HPDE6-E6E7 (cell line): Measurements from ENCODE around the gene CKAP5.
A peak's percentile ranks its signal among the peaks of the same experiment; 100 is the strongest.
"Not testable (repeated sequence)": the region's sequence is repeated elsewhere in the genome, so short reads cannot be mapped to it uniquely, and the experiment has no call there.

Experiments
- DNase-seq: peaks from one replicate; pipeline ENCODE4 v3.0.0; 2011; ENCODE audit warnings: missing footprints; ENCODE audit errors: extremely low spot score

Gene CKAP5

DNA sequence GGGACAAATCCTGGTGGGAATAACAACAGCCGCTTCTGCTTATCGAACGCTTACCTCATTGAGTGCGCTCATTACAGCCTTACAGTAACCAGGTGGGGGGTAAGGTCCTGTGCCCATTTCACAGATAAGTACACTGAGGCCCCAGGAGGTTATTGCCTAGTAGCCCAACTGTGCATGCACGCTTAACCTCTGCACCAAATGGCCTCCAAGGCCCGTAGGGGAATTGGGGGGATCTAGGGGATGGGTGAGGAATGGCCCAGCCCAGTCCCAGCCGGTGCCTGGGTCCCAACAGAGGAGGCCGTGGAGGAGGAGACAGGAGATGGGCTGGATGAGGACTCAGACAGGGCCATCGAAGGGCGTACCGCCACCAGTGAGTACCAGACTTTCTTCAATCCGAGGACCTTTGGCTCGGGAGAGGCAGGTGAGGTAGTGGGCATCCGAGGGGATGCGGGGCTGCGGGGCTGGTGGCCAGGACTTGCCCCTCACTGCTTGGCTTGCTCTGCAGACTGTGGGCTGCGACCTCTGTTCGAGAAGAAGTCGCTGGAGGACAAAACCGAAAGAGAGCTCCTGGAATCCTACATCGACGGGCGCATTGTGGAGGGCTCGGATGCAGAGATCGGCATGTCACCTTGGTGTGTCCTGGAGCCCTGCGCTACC is 119.7 kb downstream of the CKAP5 start:
- no peak for DNase-seq

DNA sequence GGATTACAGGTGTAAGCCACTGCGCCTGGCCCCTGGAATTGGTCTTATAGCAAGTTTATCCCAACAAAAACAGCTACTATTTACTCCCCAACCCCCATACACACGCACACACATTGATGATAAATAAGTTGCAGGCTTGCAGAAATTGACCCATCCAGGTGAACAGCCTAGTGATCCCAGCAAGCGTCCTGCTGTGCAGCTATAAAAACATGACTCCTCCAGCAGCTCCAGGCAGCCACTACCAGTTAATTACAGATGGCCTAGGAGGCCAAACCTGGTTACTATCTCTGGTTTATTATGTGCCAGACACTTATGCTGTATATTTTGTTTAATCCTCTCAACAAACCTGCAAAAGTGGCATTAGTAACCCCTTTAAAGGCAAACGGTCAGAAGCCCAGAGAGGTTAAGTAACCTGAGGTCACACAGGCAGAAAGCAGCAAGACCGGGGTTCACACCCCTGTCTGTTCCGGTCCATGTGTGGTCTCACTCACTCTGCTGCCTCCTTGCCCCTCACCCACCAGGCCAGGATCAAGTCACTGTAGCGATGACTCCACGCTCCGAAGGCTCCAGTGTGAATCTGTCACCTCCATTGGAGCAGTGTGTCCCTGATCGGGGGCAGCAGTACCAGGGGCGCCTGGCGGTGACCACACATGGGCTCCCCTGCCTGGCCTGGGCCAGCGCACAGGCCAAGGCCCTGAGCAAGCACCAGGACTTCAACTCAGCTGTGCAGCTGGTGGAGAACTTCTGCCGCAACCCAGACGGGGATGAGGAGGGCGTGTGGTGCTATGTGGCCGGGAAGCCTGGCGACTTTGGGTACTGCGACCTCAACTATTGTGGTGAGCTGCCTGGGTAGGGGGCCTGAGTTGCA is 120.5 kb downstream of the CKAP5 start:
- DNase-seq: no peak

GRCh38 chr11:46724088-46724487 is 122.0 kb downstream of the CKAP5 start:
- DNase-seq: no peak

GRCh38 chr11:46723359-46723680 is 122.8 kb downstream of the CKAP5 start:
- DNase-seq: no peak

DNA sequence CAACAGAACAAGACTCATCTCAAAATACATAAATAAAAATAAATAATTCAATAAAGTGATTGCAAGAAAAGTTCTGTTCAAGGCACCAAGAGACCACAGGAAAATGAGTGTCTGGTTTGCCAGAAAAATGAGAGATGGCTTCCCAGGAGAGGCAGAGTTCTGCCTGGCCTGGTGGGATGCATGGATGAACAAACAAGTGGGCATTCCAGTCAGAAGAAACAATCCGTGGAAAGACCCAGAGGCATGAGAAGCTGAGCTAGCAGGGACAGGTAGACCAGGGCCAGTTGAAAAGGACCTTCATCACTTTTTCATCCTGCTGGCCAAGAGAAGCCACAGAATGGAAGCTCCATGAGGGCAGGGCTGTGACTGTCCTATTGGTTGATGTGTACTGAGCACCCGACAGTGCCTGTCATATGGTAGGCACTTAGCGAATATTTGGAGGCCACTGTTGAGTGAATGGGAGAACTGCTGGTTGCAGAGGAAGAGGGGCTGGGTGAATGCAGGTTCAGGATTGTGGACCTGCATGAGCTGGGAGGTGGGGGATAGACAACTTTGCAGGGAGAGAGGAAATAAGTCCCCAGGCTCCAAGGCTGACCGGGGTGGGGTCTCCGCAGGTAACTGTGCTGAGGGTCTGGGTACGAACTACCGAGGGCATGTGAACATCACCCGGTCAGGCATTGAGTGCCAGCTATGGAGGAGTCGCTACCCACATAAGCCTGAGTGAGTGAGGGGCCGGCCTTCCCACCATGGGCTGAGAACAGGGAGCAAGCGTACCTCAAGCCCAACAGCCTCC is 123.3 kb downstream of the CKAP5 start:
- DNase-seq: no peak

DNA sequence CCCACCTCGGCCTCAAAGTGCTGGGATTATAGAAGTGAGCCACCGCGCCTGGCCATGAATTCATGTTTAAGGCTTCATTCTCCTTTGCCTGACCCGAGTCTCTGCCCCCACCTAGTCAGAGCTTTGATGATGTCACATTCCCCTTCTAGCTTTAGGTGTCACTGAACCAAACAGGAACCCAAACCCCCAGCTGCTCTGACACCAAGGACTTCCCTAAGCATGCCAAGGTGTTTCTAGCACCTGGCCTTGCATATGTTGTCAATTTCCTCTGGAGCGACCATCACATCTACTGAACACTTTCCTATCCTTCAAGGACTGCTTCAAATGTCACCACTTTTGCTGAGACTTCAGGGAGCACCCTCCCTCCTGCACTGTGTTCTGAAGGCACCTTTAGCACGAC is 124.8 kb downstream of the CKAP5 start:
- DNase-seq: no peak

DNA sequence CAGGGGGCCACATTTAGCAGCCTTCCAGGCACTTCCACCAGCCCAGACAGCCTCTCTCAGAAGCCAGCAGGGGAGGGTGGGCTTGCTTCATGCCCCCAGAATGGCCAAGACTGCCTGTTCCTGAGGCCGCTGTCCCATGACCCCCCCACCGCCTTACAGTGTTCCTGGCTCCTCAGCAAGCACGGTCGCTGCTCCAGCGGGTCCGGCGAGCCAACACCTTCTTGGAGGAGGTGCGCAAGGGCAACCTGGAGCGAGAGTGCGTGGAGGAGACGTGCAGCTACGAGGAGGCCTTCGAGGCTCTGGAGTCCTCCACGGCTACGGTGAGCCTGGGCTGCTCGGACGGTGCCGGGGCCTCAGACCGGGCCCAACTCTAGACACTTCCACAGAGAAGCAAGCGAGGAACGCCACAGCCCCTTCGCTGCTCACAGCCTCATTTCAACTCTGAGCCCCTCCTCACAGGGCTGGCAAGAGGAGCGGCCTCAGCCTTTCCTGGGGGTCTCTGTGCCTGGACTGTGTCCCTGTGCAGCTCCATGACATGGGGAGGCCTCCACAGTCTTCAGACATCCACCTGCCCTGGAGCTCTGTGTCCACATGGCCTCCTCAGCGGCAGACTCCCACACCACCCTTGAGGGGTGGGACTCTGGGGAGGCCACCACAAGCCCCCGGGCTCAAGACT is 126.4 kb downstream of the CKAP5 start:
- no peak for DNase-seq

GRCh38 chr11:46719048-46719542 is 127.0 kb downstream of the CKAP5 start, which contains the start of gene F2:
F2 (plus strand) TSS chr11:46719213; CDS start chr11:46719236, 23 bp downstream.
- no peak for DNase-seq

- DNase-seq: no peak
These were observed 127.7 kb downstream of the CKAP5 start for GRCh38 chr11:46718155-46719019.

DNA sequence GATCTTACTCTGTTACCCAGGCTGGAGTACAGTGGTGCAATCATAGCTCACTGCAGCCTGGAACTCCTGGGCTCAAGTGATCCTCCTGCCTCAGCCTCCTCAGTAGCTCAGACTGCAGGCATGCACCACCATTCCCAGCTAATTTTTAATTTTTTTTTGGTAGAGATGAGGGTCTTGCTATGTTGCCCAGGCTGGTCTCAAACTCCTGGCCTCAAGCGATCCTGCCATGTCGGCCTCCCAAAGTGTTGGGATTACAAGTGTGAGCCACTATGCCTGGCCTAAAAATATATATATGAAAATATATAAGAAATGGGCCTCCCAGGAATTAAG is 128.3 kb downstream of the CKAP5 start:
- not testable (repeated sequence) for DNase-seq

- no peak for DNase-seq
These were observed 133.1 kb downstream of the CKAP5 start for GRCh38 chr11:46712874-46713576.

DNA sequence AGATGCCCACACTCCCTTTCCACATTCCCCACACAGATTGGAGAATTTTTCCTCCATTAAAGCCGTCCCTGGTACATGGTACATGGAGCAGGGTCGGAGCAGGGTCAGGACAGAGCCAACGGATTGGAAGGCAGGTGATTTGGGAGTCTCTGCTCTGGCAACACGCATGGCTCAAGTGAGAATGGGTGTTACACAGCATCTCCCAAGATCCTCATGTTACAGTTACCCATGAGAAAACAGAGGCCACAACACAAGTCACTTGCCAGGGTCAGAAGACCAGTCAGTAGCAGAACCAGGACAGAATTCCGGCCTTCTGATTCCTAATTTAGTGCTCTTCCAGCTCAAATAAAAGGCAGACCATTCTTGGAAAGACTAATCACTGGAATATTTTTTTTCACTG is 134.8 kb downstream of the CKAP5 start:
- DNase-seq: no peak

DNA sequence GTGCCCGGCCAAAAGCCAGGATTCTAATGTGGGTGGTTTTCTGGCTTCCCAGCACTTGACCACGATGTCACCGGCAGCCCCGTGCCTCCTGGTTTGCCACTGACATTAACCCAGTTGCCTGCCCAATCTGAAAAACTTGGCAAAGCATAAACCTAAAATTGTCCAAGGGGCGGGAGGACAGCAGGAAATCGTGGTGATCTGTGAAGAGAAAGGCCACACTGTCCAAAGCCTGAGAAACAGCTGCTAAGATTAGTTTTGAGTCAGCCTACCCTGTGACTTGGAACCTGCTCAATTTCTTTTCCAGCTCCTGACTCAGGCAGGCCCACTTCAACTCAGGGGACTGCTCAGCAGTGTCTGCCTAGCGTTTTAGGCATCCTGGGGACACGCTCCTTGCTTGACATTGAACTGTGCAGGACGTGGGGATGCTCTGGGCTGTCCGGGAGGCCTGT is 135.2 kb downstream of the CKAP5 start:
- no peak for DNase-seq

DNA sequence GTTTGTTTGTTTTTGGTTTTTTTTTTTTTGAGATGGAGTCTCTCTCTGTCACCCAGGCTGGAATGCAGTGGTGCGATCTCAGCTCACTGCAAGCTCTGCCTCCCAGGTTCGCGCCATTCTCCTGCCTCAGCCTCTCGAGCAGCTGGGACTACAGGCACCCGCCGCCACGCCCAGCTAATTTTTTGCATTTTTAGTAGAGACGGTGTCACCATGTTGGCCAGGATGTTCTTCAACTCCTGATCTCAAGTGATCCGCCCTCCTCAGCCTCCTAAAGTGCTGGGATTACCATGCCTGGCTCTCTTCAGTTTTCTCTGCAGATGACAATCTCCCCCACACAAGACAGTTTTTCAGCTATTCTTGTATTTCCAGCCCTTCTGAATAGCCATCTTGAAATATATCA is 136.7 kb downstream of the CKAP5 start:
- not testable (repeated sequence) for DNase-seq

- DNase-seq: no peak
These were observed 139.2 kb downstream of the CKAP5 start for GRCh38 chr11:46706886-46707285.

DNA sequence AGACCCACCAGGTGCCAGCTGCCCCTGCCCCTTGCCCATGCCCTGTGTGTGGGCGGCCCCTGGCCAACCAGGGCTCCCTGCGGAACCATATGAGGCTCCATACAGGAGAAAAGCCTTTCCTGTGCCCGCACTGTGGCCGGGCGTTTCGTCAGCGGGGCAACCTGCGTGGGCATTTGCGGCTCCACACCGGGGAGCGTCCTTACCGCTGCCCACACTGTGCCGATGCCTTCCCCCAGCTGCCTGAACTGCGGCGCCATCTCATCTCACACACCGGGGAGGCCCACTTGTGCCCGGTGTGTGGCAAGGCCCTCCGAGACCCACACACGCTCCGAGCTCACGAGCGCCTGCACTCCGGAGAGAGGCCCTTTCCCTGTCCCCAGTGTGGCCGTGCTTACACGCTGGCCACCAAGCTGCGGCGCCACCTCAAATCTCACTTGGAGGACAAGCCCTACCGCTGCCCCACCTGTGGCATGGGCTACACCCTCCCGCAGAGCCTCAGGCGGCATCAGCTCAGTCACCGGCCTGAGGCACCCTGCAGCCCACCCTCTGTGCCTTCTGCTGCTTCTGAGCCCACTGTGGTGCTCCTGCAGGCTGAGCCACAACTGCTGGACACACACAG is 140.9 kb downstream of the CKAP5 start:
- no peak for DNase-seq

DNA sequence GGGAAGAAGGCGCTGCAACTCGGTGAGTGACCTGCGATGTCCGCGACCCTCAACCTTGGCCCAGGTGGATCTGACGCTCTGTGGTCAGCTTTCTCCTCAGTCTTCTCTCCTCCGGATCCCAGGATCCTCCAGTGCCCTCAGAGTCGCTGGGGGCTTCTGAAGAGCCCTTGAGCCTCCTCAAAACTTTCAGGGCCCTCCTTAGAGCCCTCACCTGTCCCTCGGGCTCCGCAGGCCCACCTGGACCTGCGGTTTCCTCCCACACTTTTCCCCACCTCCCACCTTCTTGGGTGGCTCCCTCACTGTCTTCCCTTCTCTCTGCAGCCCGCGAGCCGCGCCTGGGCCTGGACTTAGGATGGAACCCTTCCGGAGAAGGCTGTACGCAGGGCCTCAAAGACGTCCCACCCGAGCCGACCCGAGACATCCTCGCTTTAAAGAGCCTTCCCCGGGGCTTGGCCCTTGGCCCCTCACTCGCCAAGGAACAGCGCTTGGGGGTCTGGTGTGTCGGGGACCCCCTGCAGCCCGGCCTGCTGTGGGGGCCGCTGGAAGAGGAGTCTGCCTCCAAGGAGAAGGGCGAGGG is 144.9 kb downstream of the CKAP5 start:
- no peak for DNase-seq

GRCh38 chr11:46700241-46701077 is 145.6 kb downstream of the CKAP5 start, which contains the start of the genes ARHGAP1 and ZNF408:
ARHGAP1 (minus strand) TSS chr11:46700619; CDS start chr11:46696107, 4,512 bp downstream.
ZNF408 (plus strand) TSS chr11:46701031; CDS start chr11:46701048, 17 bp downstream.
- DNase-seq: peak; percentile 88
